Keratinocyte (primary cell): ENCODE data around the gene WDR19. TPM values are rescaled to one million over a fixed set of nuclear protein-coding genes. Genes with fewer than 3 reads are reported as not detected.

ENCODE experiments used
- DNase-seq: peaks from one replicate; pipeline ENCODE4 v3.0.0-alpha.2; 2011; ENCODE audit warnings: low read depth, missing footprints, low spot score
- FAIRE-seq: peaks from 2 replicates; lab custom pipeline; 2011; peaks lifted over from hg19 to GRCh38; lab: Jason Lieb, UNC
- H2AFZ ChIP-seq: 2 replicates; pipeline ENCODE4 v1.6.0; 2012; ENCODE audit warnings: low read length, control low read depth, inconsistent platforms; ENCODE audit not compliant: control insufficient read depth
- H3K27ac ChIP-seq: 2 replicates; pipeline ENCODE4 v1.5.1; 2011; ENCODE audit warnings: low read length; ENCODE audit not compliant: control insufficient read depth, insufficient read depth
- H3K27me3 ChIP-seq: 3 replicates; pipeline ENCODE4 v1.6.0; 2011; ENCODE audit warnings: low read length; ENCODE audit not compliant: control insufficient read depth, insufficient read depth; ENCODE audit errors: extremely low read depth
- H3K36me3 ChIP-seq, 2 experiments: 2 replicates in 1 of 2; 3 replicates in 1 of 2; pipeline ENCODE4 v1.5.1; 2011; ENCODE audit warnings: low read length in 2 of 2, mild to moderate bottlenecking in 1 of 2; ENCODE audit not compliant: control insufficient read depth in 2 of 2, insufficient read depth in 2 of 2; ENCODE audit errors: extremely low read depth in 1 of 2
- H3K4me1 ChIP-seq: 3 replicates; pipeline ENCODE4 v1.5.1; 2011; ENCODE audit warnings: low read length; ENCODE audit not compliant: control insufficient read depth, insufficient read depth; ENCODE audit errors: extremely low read depth
- H3K4me2 ChIP-seq: 3 replicates; pipeline ENCODE4 v1.6.0; 2011; ENCODE audit warnings: low read depth, low read length; ENCODE audit not compliant: control insufficient read depth, insufficient read depth; ENCODE audit errors: extremely low read depth
- H3K4me3 ChIP-seq, 3 experiments: fragments of 200-600 bp in 1 of 3; sonication (generic) in 1 of 3; 2 replicates in 2 of 3; 3 replicates in 1 of 3; pipeline ENCODE4 v1.5.1; 2011 to 2016; ENCODE audit warnings: low read length in 3 of 3, mild to moderate bottlenecking in 3 of 3, control low read depth in 2 of 3, inconsistent platforms in 1 of 3, low read depth in 1 of 3, mixed read lengths in 1 of 3, mixed run types in 1 of 3, moderate library complexity in 1 of 3; ENCODE audit not compliant: control insufficient read depth in 2 of 3, insufficient read depth in 2 of 3; ENCODE audit errors: extremely low read depth in 1 of 3
- H3K79me2 ChIP-seq: 2 replicates; pipeline ENCODE4 v1.6.0; 2012; ENCODE audit warnings: low read length; ENCODE audit not compliant: control insufficient read depth, insufficient read depth
- H3K9ac ChIP-seq: 3 replicates; pipeline ENCODE4 v1.6.0; 2011; ENCODE audit warnings: low read length; ENCODE audit not compliant: control insufficient read depth, insufficient read depth; ENCODE audit errors: extremely low read depth
- H3K9me1 ChIP-seq: 3 replicates; pipeline ENCODE4 v1.6.0; 2011; ENCODE audit warnings: low read length; ENCODE audit not compliant: control insufficient read depth, insufficient read depth; ENCODE audit errors: extremely low read depth
- H3K9me3 ChIP-seq: 2 replicates; pipeline ENCODE4 v1.5.1; 2012; ENCODE audit warnings: low read depth, low read length; ENCODE audit not compliant: control insufficient read depth
- H4K20me1 ChIP-seq: 3 replicates; pipeline ENCODE4 v1.6.0; 2011; ENCODE audit warnings: low read length; ENCODE audit not compliant: control insufficient read depth, insufficient read depth; ENCODE audit errors: extremely low read depth
- EZH2 ChIP-seq: IDR thresholded peaks from one replicate; pipeline ENCODE4 v1.6.1; 2012; ENCODE audit warnings: inconsistent platforms, mild to moderate bottlenecking, low read length, moderate library complexity
- dilution Hi-C: fragments of 300-500 bp; cut with MboI; formaldehyde crosslinking; loops from one replicate; pipeline ENCODE4 v1.7.0; 2020; ENCODE audit warnings: low sequenced_read_pairs; ENCODE audit not compliant: extremely low pct_ligation_motif_present
- polyA plus RNA-seq, 5 experiments: library from polyadenylated mRNA; depleted of rRNA in 3 of 5; stranded (reverse) in 3 of 5; stranded (forward) in 1 of 5; unstranded in 1 of 5; fragments of >200 nt; gene quantifications; 1 replicate in 1 of 5; 2 replicates in 3 of 5; 3 replicates in 1 of 5; pipeline versions ENCODE4 v1.2.1 to v1.2.3, GENCODE V29; 2011 to 2012; ENCODE audit warnings: missing spikeins in 2 of 5, low read depth in 1 of 5, low replicate concordance in 1 of 5
- TF ChIP-seq, protein P1 (sequence below), 3 experiments: IDR thresholded peaks in 1 of 3; conservative IDR thresholded peaks in 1 of 3; optimal IDR thresholded peaks in 1 of 3; 2 replicates in 2 of 3; 3 replicates in 1 of 3; pipeline versions ENCODE3 to v1.5.1; 2011; ENCODE audit warnings: low read length in 3 of 3, mild to moderate bottlenecking in 3 of 3, moderate library complexity in 2 of 3, control low read depth in 1 of 3, inconsistent platforms in 1 of 3; ENCODE audit not compliant: insufficient read depth in 2 of 3; ENCODE audit errors: extremely low read depth in 1 of 3

WDR19 gene
- polyA plus RNA-seq, 1 donor (not counting 4 experiments of a cell fraction or from before 2014, with no cell fraction given), result 25.3 TPM

- Histone ChIP-seq H3K4me3 (no peak overlapping the region), H3K9me1 (no peaks in the 10 kb centered on the region), H3K9me3 (no peaks in the 10 kb centered on the region), H3K9ac (no peak overlapping the region), H3K36me3 (no peaks in the 10 kb centered on the region), H3K4me2 (no peak overlapping the region), H3K4me1 (peaks cover 16% of the 10 kb centered on the region), H4K20me1 (no peaks in the 10 kb centered on the region), H3K27ac (no peak overlapping the region), H3K79me2 (no peaks in the 10 kb centered on the region), H2AFZ (no peak overlapping the region), H3K27me3 (no peaks in the 10 kb centered on the region)
- peak; percentile 80 for FAIRE-seq
- no peak for DNase-seq
- dilution Hi-C loops, result no loop called here
- TF ChIP-seq, protein P1, sequence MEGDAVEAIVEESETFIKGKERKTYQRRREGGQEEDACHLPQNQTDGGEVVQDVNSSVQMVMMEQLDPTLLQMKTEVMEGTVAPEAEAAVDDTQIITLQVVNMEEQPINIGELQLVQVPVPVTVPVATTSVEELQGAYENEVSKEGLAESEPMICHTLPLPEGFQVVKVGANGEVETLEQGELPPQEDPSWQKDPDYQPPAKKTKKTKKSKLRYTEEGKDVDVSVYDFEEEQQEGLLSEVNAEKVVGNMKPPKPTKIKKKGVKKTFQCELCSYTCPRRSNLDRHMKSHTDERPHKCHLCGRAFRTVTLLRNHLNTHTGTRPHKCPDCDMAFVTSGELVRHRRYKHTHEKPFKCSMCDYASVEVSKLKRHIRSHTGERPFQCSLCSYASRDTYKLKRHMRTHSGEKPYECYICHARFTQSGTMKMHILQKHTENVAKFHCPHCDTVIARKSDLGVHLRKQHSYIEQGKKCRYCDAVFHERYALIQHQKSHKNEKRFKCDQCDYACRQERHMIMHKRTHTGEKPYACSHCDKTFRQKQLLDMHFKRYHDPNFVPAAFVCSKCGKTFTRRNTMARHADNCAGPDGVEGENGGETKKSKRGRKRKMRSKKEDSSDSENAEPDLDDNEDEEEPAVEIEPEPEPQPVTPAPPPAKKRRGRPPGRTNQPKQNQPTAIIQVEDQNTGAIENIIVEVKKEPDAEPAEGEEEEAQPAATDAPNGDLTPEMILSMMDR (optimal IDR thresholded peaks at IDR 0.05 in 1 of 3, IDR thresholded peaks at IDR 0.05 in 1 of 3, conservative IDR thresholded peaks at IDR 0.05 in 1 of 3; ENCODE audit: extremely low read depth in 1 of 3, insufficient read depth in 2 of 3, low read length in 3 of 3), result peak in 1 of 3 experiments; percentile 4
- TF ChIP-seq EZH2, result no peak
These were observed 72.9 kb downstream of the WDR19 start for GRCh38 chr4:39255266-39255665.

GRCh38 chr4:39255871-39256270 is 73.5 kb downstream of the WDR19 start:
- TF ChIP-seq EZH2, result no peak
- TF ChIP-seq, protein P1 (optimal IDR thresholded peaks at IDR 0.05 in 1 of 3, IDR thresholded peaks at IDR 0.05 in 1 of 3, conservative IDR thresholded peaks at IDR 0.05 in 1 of 3; ENCODE audit: extremely low read depth in 1 of 3, insufficient read depth in 2 of 3, low read length in 3 of 3), result no peak
- no peaks in the 10 kb centered on the region for H3K9me3 ChIP-seq
- H3K9me1 ChIP-seq, result no peaks in the 10 kb centered on the region
- no peaks in the 10 kb centered on the region for H3K27me3 ChIP-seq
- H3K79me2 ChIP-seq, result no peaks in the 10 kb centered on the region
- H3K27ac ChIP-seq, result no peak overlapping the region
- no peak overlapping the region for H3K4me2 ChIP-seq
- no peak overlapping the region for H3K4me3 ChIP-seq
- dilution Hi-C loops, result no loop called here
- H2AFZ ChIP-seq, result no peak overlapping the region
- H4K20me1 ChIP-seq, result no peaks in the 10 kb centered on the region
- FAIRE-seq (peak; percentile 34), DNase-seq (no peak)
- H3K4me1 ChIP-seq, result peaks cover 16% of the 10 kb centered on the region
- H3K9ac ChIP-seq, result no peak overlapping the region
- no peaks in the 10 kb centered on the region for H3K36me3 ChIP-seq
